Activated naive CD4-positive, alpha-beta T cell treated with anti-CD3 and anti-CD28 coated beads for 36 hours (primary cell): Measurements from ENCODE around the gene PRKCE. TPM values are rescaled to one million over a fixed set of nuclear protein-coding genes. Genes with fewer than 3 reads are reported as not detected.

Experiments used
- CTCF ChIA-PET: fragments of 350-600 bp; sonication (Branson Sonifier 250); formaldehyde crosslinking; loops from one replicate; lab custom pipeline; 2021; ENCODE audit warnings: antibody characterized with exemption; lab: Charles Lee
- DNase-seq: peaks from one replicate; pipeline ENCODE4 v3.0.0-alpha.2; 2020
- H3K27ac Mint-ChIP-seq: one replicate; pipeline ENCODE4 v1.8.0; 2021; ENCODE audit warnings: mild to moderate bottlenecking, mixed read lengths
- H3K27me3 Mint-ChIP-seq: one replicate; pipeline ENCODE4 v1.8.0; 2021; ENCODE audit warnings: low read depth, mixed read lengths
- H3K36me3 Mint-ChIP-seq: one replicate; pipeline ENCODE4 v1.8.0; 2021; ENCODE audit warnings: low read depth, mixed read lengths
- H3K4me1 Mint-ChIP-seq: one replicate; pipeline ENCODE4 v1.8.0; 2021; ENCODE audit warnings: low read depth, mixed read lengths
- H3K4me3 Mint-ChIP-seq: one replicate; pipeline ENCODE4 v1.8.0; 2021; ENCODE audit warnings: mild to moderate bottlenecking, moderate library complexity, mixed read lengths
- H3K9me3 Mint-ChIP-seq: one replicate; pipeline ENCODE4 v1.8.0; 2021; ENCODE audit warnings: mixed read lengths
- intact Hi-C: fragments of 100-400 bp; cut with micrococcal nuclease; formaldehyde crosslinking; loops from one replicate; pipeline ENCODE4 v1.15.1; 2023
- total RNA-seq, 2 experiments: library from RNA; stranded (reverse); gene quantifications; one replicate each; pipeline ENCODE4 v1.2.3, GENCODE V29; 2021

PRKCE gene
- total RNA-seq, 2 experiments from 2014 or later: 9.4 to 10.6 TPM

- H3K27me3 Mint-ChIP-seq: no peaks in the 10 kb centered on the region
- H3K27ac Mint-ChIP-seq: peak overlapping the region; percentile 56
- intact Hi-C loops: no loop called here
- no peaks in the 10 kb centered on the region for H3K36me3 Mint-ChIP-seq
- DNase-seq: peak; percentile 50
- no peak overlapping the region for H3K4me3 Mint-ChIP-seq
- H3K9me3 Mint-ChIP-seq: no peaks in the 10 kb centered on the region
- H3K4me1 Mint-ChIP-seq: no peaks in the 10 kb centered on the region
- CTCF ChIA-PET: no interaction called here
Measured at GRCh38 chr2:45904267-45904945, 252.9 kb downstream of the PRKCE start.

DNA sequence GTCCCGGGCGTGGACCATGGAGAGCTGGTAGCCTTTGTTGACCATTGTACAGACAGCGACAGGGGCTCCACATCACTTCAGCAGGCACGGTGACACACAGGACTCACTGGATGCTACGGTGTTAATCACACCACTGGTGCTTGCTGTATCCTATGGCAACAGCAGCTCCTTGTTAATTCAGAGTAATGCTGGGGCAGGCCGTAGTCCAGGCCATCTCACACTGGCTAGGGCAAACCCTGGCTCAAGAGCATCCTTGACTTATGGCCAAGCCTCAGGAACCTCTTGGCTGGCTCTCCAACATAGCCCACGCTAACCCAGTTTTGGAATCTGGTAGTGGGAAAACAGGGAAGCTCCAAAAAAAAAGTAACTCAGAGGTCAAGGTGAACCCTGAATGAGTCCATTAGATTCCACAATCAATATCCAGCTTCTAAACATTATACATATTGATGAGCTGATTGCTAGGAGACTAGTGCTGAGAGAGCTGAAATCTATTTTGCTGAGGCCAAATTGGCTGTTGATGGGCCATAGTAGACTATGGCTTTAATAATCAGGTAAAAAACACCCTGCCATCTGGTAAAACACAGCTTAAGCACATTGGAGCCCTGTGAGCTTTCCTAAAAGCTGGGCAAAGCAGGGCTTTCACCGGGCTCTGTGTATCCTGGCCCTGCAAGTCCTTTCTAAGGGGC is 253.6 kb downstream of the PRKCE start:
- Mint-ChIP-seq H3K27ac (no peak overlapping the region), H3K36me3 (no peaks in the 10 kb centered on the region), H3K9me3 (no peaks in the 10 kb centered on the region), H3K4me3 (no peak overlapping the region), H3K27me3 (no peaks in the 10 kb centered on the region), H3K4me1 (no peaks in the 10 kb centered on the region)
- intact Hi-C loops: no loop called here
- DNase-seq: no peak
- CTCF ChIA-PET: interaction anchor here (1.1 kb wide), 1 partner anchor 88 kb away, joined by 3 read pairs; no protein-coding TSS in a partner anchor

DNA sequence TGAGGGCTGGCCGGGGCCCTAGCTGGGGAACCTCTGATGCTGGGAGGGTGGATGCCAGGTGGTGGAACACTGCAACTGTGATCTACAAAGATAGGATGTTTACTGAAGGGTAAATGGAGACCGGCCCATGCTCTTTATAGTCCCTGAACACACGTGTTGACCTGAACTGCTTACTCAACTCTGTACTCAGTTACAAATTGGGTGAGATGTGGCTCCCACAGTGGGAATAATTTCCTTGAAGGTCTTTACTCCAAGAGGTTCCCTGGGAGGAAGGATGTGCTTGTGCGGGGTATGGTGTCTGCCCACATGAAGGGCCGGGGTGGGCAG is 254.1 kb downstream of the PRKCE start:
- CTCF ChIA-PET: interaction anchor here (1.1 kb wide), 1 partner anchor 88 kb away, joined by 3 read pairs; no protein-coding TSS in a partner anchor
- Mint-ChIP-seq H3K4me1 (no peaks in the 10 kb centered on the region), H3K27me3 (no peaks in the 10 kb centered on the region), H3K4me3 (no peak overlapping the region), H3K9me3 (no peaks in the 10 kb centered on the region), H3K27ac (no peak overlapping the region), H3K36me3 (no peaks in the 10 kb centered on the region)
- no peak for DNase-seq
- intact Hi-C loops: no loop called here

DNA sequence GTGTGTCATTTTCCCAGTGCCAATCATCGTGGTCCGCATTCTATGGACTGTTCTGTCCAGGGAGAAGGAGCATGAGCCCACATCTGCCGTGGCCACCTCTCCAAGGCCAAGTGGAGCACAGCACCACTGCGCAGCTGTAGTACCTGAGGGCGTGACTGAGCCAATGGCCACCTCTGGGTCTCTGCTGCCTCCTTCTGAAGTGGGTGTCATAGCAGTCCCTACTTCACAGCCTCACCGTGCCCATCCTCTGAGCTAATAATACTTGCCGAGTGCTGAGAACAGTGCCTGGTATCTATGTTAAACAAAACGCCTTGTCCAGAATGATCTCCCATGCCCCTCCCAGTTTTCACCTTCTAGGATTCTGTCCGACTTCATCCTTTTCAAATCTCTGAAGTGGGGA is 256.1 kb downstream of the PRKCE start:
- CTCF ChIA-PET: no interaction called here
- Mint-ChIP-seq H3K4me1 (no peaks in the 10 kb centered on the region), H3K27ac (no peak overlapping the region), H3K27me3 (no peaks in the 10 kb centered on the region), H3K9me3 (no peaks in the 10 kb centered on the region), H3K4me3 (no peak overlapping the region), H3K36me3 (no peaks in the 10 kb centered on the region)
- no peak for DNase-seq
- intact Hi-C loops: no loop called here

DNA sequence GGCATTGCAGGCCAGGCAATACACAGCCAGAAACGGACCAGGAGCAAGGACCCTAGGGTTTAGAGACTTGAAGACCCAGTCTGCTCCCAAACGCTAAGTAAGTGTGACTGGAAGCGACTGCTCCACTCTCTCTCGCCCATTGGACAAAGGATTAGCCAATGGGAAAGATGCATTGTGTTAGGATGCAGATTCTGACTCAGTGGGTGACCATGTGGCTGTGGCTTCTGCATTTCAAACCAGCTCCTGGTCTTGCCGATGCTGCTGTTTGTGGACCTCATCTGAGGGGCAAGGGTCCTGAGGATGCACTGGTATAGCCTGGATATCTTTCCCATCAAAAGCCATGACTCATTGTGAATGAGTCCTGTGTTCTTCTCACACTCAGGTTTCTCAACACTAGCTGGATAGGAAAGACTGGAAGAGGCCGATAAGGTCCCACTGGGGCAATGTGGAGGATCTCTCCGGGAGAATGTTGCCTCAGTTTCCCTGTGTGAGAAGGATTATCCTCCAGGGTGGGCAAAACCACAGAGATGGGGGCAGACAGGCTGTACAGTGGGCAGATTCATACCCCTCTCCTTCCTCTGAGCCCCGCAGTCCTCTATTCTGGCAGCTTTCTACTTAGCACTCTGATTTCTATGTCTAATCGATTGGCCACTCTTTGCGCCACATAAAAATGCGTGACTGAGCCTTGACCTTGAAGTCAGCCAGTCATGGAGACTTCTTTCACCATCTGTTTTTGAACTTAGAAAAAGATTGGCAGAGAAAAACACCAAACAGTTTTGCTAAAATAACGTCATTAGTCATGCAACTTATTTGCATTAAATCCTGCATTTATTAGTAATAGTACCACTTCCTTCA is 257.1 kb downstream of the PRKCE start:
- Mint-ChIP-seq H3K4me3 (no peak overlapping the region), H3K9me3 (no peaks in the 10 kb centered on the region), H3K4me1 (no peaks in the 10 kb centered on the region), H3K27me3 (no peaks in the 10 kb centered on the region), H3K27ac (no peak overlapping the region), H3K36me3 (no peaks in the 10 kb centered on the region)
- intact Hi-C loops: no loop called here
- DNase-seq: no peak
- CTCF ChIA-PET: no interaction called here

DNA sequence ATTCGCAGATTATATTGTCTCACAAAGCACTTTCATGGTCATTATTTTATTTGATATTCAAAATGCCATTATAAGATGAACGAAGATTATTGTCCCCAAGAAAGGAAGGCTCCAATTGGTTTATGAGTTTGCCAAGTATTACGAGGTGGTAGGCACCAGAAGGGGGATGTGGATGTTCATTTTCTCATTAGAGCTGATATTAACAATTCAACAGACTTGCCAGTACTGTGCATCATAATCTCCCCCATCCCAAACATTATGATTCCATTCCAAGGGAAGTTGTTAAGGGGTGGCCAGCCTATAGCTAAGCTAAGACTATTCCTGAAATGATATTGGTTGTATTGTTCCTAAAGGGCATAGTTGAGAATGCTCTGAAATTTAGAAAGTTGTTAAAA is 257.7 kb downstream of the PRKCE start:
- Mint-ChIP-seq H3K4me3 (no peak overlapping the region), H3K36me3 (no peaks in the 10 kb centered on the region)

DNA sequence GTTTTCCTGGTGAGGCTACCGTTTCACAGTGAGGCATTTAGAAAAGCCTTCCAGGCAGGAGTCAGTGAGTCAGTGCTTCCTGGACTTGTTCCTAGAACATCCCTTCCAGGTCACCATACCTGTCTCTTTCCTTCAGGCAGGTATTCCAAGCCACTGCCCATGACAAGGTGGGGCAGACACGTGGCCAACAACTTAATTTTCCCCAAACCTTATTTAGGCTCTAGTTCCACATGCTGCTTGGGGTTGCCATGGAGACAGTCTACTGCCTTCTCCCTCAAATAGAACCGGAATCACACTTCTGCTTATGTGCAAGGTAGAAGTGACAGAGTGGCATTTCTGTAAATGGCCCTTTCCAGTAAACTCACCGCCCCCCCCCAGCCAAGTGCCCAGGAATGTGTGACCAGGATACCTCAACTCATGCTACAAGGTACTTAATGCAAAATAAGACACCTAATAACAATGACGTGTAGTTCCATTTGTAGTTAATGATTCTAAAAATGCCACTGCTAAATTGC is 258.3 kb downstream of the PRKCE start:
- intact Hi-C loops: no loop called here
- Mint-ChIP-seq H3K36me3 (no peaks in the 10 kb centered on the region), H3K27ac (no peak overlapping the region), H3K9me3 (no peaks in the 10 kb centered on the region), H3K4me3 (no peak overlapping the region), H3K27me3 (no peaks in the 10 kb centered on the region), H3K4me1 (no peaks in the 10 kb centered on the region)
- CTCF ChIA-PET: no interaction called here
- DNase-seq: no peak

More for the DNA sequence above, 257.7 kb downstream of the PRKCE start:
- CTCF ChIA-PET: no interaction called here
- Mint-ChIP-seq H3K4me1 (no peaks in the 10 kb centered on the region), H3K27ac (no peak overlapping the region), H3K27me3 (no peaks in the 10 kb centered on the region), H3K9me3 (no peaks in the 10 kb centered on the region)
- intact Hi-C loops: no loop called here
- no peak for DNase-seq

GRCh38 chr2:45910473-45911060 is 259.1 kb downstream of the PRKCE start:
- Mint-ChIP-seq H3K4me1 (no peaks in the 10 kb centered on the region), H3K36me3 (no peaks in the 10 kb centered on the region), H3K27ac (no peak overlapping the region), H3K27me3 (no peaks in the 10 kb centered on the region), H3K9me3 (no peaks in the 10 kb centered on the region), H3K4me3 (no peak overlapping the region)
- intact Hi-C loops: no loop called here
- DNase-seq: no peak
- CTCF ChIA-PET: no interaction called here

- Mint-ChIP-seq H3K9me3 (no peaks in the 10 kb centered on the region), H3K27ac (no peak overlapping the region), H3K36me3 (no peaks in the 10 kb centered on the region), H3K27me3 (no peaks in the 10 kb centered on the region), H3K4me1 (no peaks in the 10 kb centered on the region), H3K4me3 (no peak overlapping the region)
- intact Hi-C loops: no loop called here
- DNase-seq: no peak
- CTCF ChIA-PET: no interaction called here
Measured at GRCh38 chr2:45911538-45911937, 260.1 kb downstream of the PRKCE start.

DNA sequence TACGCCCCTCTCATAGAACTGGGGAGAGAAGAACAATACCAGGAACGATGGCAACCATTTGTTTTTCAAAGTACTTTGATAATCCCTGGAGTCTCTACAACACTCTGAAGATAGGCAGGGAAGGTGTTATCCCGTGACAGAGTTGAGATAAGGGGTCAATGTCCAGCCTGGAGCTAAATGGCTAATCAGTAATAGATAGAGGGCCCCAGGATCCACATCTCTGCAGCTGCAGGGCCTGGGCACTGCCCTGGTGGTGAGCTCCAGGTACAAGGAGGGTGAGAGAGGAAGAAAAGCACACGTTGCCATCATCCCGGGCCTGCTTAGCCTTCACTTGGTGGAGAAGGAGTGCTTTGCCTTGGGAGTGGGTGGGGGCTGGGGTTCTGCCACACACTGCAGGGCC is 260.6 kb downstream of the PRKCE start:
- DNase-seq: no peak
- intact Hi-C loops: no loop called here
- Mint-ChIP-seq H3K36me3 (no peaks in the 10 kb centered on the region), H3K4me3 (no peak overlapping the region), H3K27ac (no peak overlapping the region), H3K9me3 (no peaks in the 10 kb centered on the region), H3K27me3 (no peaks in the 10 kb centered on the region), H3K4me1 (no peaks in the 10 kb centered on the region)
- CTCF ChIA-PET: no interaction called here

- no peak overlapping the region for H3K4me3 Mint-ChIP-seq
- intact Hi-C loops: no loop called here
- H3K9me3 Mint-ChIP-seq: no peaks in the 10 kb centered on the region
- H3K4me1 Mint-ChIP-seq: no peaks in the 10 kb centered on the region
- H3K27ac Mint-ChIP-seq: no peak overlapping the region
- H3K27me3 Mint-ChIP-seq: no peaks in the 10 kb centered on the region
- CTCF ChIA-PET: interaction anchor here (1.2 kb wide), 1 partner anchor 135 kb away, joined by 3 read pairs; no protein-coding TSS in a partner anchor
- no peak for DNase-seq
- no peaks in the 10 kb centered on the region for H3K36me3 Mint-ChIP-seq
Measured at GRCh38 chr2:45913539-45913938, 262.1 kb downstream of the PRKCE start.

DNA sequence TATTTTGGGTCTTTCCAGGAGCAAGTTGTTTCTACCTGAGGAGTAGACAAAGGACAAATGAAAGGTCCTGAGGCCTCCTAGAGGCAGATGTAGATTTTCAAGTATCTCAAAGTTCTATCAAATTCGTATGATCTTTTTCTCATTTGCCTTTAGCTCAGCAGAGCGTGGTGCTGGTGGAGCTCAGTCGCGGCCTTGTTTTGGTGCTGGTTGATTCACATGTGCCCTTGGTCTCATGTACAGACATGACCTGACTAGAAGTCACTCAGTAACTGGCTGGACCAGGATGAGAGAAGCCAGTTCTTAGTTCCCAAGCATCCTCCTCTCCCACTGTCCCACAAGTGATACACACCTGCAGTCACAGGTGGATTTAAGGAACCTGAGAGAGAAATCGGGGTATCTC is 264.0 kb downstream of the PRKCE start:
- H3K27me3 Mint-ChIP-seq: no peaks in the 10 kb centered on the region
- intact Hi-C loops: no loop called here
- no peaks in the 10 kb centered on the region for H3K36me3 Mint-ChIP-seq
- no peak overlapping the region for H3K27ac Mint-ChIP-seq
- CTCF ChIA-PET: interaction anchor here (1.4 kb wide), 1 partner anchor 273 kb away, joined by 7 read pairs; no protein-coding TSS in a partner anchor
- H3K4me1 Mint-ChIP-seq: no peaks in the 10 kb centered on the region
- no peaks in the 10 kb centered on the region for H3K9me3 Mint-ChIP-seq
- no peak for DNase-seq
- no peak overlapping the region for H3K4me3 Mint-ChIP-seq
